Testis (tissue), 2 donors: ENCODE data around the gene SEMA3C.

Experiments
- CTCF ChIP-seq, 3 experiments: fragments of 450-650 bp in 2 of 3; fragments of 200-600 bp in 1 of 3; sonication (generic) in 1 of 3; IDR thresholded peaks; one replicate each; pipeline ENCODE4 v1.5.1; 2016 to 2019; ENCODE audit warnings: antibody characterized with exemption in 3 of 3, mild to moderate bottlenecking in 2 of 3, moderate library complexity in 1 of 3
- POLR2A ChIP-seq: fragments of 450-650 bp; IDR thresholded peaks from one replicate; pipeline ENCODE4 v1.6.1; 2017; ENCODE audit warnings: antibody characterized with exemption, mild to moderate bottlenecking, moderate library complexity

- TF ChIP-seq CTCF (IDR thresholded peaks at IDR 0.05) = no peak
- no peak for TF ChIP-seq POLR2A
Observed at GRCh38 chr7:80827239-80827633, 91.6 kb downstream of the SEMA3C start.
